GM12874 (cell line): ENCODE measurements around the gene ZNF619.

ENCODE experiments used
- CTCF ChIP-seq: IDR thresholded peaks from 2 replicates; pipeline ENCODE4 v1.5.1; 2011; ENCODE audit warnings: low read depth, mild to moderate bottlenecking, control low read depth, low read length, moderate library complexity; ENCODE audit not compliant: insufficient read depth

ZNF619 gene

DNA sequence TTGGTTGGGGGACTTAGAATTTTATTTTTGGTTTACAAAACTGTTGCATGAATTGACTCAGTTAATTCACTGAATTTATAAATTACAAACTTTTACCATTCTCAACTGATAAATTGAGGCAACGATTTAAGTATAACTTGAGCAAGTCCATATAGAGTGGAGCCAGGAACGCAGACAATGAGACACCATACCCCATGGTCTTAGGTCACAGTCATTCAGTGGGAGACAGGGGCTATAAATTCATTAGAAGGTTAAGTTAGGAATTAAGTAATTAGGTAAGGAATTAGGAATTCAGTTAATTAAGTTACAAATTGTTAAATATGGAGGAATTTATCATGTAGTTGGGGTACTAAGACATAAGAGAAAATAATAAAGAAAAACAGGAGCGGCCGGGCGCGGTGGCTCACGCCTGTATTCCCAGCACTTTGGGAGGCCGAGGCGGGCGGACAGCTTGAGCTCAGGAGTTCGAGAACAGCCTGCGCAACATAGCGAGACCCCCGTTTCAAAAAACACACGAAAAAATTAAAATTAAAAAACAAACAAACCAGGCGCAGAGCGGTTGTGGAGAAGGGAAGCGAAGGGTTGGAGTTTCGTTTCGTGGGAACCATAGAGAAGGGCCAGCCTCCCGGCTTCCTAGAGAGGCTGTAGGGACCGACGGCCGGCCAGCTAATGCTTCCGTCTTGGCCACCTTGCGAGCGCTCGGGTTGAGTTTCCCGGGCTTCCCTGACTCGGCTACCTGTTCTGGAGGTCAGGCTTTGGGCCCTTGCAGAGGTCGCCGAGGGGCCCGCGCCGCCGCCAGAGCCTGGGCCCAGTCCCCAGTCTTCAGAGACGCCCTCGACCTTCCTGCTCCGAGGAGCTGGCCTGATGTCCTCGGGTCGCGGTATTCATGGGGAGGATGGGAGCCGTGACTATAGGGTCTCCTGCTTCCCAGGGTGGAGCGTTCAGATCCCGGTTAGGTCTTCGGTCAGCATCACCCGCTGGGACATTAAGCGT, at the start of gene ZNF619:
TSS of gene ZNF619 (plus strand) at position 645 of the 993 bp plus-strand sequence. CDS start 858 bp downstream, outside the sequence.
- no peak for TF ChIP-seq CTCF

DNA sequence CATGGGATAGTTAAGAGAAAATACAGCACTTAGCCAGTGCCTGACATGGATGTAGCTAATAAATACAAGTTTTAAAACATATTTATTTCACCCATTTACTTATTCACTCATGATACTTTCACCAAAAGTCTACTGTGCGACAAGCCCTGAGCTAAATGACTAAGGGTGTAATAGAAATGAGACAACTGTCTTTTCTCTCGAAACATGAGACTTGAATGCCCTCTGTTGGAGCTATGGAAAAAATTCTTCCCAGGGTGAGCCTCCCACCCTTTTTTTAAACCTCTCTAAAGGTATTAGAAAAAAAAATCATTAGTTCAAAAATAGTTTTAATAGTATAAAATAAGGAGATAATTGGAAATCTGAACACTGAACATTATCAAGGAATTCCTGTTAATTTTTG, 44.1 kb upstream of the ZNF619 start:
- no peak for TF ChIP-seq CTCF

DNA sequence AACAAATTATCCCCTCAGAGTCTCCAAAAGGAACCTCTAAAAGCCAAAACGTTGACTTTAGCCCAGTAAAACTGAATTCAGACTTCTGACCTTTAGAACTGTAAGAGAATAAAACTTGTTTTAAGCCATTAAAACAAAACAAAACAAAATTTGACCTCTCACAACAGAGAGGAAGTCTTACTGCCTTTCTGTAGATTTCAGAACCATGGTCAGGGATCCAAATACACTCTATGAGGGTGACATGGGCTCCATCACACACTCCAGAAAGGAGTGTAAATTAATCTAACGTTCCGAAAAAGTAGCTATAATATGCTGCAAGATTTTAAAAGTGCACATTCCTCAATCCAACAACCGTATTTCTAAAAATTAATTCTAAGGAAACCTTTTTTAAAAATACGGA, 39.0 kb upstream of the ZNF619 start:
- no peak for TF ChIP-seq CTCF

- TF ChIP-seq CTCF, result no peak
These were observed 31.9 kb upstream of the ZNF619 start for GRCh38 chr3:40445062-40445461.

GRCh38 chr3:40445880-40446279, 31.0 kb upstream of the ZNF619 start:
- TF ChIP-seq CTCF, result no peak

DNA sequence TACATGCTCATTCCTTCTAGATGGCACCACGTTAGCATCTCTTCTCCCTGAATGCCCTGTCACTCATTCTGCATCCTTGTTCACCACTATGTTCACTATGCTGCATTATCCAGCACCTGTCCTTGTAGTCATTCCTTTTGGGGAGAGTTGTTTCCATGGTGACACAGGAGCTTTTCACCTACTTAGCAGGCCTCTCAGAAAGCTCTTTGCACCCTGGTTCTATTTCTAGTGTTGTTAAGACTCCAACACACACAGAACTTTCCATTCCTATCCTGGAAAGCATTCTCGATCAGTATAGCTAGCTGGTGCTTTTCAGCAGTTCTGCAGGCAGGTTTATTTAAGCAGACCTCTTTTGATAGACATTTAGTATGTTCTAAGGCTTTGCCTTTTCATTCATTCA, 26.5 kb upstream of the ZNF619 start:
- TF ChIP-seq CTCF, result no peak

DNA sequence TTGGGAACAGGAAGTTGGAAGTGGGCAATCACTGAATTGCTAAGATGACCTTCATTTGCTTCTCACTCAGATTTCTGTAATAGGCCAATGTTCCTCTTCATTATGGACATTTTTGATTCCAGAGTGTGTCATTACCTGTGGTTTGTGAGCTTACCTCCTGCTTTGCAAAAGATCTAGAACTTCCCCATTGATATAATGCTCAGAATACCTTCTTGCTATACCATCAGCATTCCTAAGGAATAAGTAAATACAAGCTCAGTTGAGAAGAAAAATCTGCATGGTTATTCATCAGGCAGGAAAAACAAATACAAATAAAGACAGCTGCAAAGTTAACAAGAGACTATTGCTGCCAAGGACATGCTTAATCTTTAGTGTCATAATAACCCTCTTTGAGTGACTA, 25.4 kb upstream of the ZNF619 start:
- TF ChIP-seq CTCF, result no peak
